HG03378 (cell line): ENCODE measurements around the gene LAMC3.

Experiments
- ATAC-seq: cut with Tn5 transposase; IDR thresholded peaks from one replicate; pipeline ENCODE4 v1.9.1; 2021; ENCODE audit warnings: mild to moderate bottlenecking, moderate library complexity; ENCODE audit not compliant: unreplicated experiment

Gene LAMC3

DNA sequence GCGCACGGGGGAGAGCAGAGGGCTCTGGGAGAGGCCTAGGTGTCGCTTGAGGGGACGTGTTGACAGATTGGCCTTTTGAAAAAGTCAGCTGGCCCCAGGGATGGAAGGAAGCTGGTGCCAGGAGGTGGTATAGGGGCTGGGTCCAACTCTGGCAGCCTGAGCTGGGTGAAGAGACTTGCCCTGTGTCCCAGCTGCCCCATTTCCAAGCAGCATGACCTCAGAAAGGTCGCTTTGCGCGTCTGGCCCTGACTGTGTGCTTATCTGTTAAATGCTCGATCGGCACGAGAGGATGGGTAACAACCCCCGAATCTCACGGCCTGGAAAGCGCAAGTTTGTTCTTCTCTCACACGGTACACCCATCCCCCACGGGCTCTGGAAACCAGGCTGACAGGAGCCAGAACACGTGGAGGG is 31.2 kb upstream of the LAMC3 start:
- no peak for ATAC-seq

DNA sequence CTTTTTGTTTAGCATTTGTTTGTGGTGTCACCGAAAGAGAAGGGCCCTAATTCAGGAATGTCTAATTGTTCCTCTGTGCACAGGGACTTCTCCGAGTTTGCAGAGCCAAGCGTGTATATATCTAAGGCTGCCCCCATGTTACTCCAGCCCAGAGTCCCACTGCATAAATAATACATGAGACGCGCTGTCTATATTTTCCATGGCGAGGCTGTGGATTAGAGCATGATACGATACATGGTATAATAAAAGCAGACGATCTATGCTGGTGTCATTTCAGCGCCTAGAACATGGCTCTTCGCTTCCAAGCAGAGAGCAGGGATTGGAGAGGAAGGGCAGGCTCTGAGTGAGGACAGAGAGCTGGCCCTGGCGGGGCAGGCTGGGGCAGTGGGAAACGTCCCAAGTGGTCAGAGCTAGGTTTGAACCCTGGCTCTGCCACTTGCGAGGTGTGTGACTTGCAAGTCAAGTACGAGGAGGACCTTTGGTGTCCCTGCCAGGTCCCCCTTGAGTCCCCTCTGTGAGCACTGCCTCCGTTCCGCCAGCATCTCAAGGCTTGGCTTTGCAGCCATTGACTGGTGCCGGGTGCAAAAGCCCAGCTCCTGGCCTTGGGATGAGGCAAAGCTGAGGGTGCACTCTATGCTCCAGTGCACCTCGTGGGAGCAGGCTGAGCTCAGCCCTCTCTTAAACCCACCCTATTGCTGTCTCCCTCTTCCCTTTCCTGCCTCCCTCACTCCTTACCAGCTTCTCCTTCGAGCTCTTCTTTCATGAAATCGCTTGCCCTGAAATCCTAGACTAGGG is 29.2 kb upstream of the LAMC3 start:
- no peak for ATAC-seq

DNA sequence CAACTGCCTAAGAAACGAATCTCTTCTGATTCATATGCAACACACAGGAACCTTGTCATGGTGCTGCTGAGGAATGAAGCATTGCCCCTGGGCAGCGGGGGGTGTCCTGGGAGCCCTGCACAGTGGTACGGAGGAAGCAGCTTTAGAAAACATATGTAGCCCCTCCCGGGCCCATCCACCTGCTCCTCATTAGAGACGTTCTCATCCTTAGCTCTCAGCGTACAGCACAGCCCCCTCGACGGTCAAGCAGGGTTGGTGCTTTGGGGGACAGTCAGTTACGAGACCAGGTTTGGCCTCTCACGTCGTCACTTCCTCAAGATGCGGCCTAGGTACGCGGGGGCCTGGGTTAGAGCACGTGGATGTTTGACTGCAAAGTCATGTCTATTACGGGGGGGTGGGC is 28.4 kb upstream of the LAMC3 start:
- no peak for ATAC-seq

DNA sequence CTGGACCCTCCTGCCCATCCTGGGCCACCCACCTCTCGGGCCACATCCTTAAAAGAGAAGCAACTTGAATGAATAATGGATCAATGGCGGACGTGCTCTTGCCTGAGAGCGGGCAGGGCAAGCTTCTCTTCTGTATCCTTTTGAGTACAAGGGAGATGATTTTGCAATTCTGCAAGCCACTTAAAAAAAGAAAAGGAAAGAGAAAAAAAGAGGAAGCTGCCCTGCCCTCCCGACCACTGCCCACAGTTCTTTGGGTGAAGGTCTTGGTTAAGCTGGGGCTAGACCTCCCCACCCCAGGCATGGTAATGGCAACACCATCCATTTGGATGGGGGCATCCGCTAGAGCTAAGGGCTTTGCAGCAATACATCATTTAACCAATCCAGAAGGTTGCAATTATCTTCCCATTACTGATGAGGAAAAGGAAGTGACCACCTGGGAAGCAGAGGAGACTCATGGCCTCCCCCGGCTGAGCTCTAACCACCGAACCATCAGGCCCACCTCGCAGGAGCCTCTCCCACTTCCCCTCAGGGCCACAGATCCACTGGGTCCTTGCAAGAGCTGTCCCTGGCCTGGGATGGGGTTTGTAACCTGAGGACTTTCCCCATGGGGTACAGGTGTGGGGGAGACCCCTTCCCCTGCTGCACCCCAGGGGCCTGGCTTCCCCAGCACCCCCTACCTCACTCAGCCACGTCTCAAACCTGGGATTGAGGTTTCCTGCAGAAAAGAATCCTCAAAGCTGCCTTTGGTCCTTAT is 27.8 kb upstream of the LAMC3 start:
- ATAC-seq = no peak

DNA sequence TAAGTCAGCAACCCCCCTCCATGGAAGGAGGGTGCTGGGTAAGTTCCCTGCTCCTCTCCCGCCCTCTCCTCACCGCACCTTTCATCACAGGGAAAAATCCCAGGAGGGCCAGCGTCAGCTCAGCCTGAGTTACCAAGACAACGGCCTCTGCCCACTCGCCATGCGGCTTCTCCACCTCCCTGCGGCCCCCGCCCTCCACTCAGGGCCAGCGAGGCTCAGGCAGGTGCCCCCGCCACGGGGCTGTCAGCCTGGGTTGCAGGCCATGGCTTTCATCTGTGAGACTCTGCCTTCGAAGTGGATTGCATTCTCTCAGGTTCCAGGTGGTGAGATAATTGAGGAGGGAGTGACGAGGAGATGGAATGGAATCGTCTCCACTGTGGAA is 27.2 kb upstream of the LAMC3 start:
- ATAC-seq = no peak

DNA sequence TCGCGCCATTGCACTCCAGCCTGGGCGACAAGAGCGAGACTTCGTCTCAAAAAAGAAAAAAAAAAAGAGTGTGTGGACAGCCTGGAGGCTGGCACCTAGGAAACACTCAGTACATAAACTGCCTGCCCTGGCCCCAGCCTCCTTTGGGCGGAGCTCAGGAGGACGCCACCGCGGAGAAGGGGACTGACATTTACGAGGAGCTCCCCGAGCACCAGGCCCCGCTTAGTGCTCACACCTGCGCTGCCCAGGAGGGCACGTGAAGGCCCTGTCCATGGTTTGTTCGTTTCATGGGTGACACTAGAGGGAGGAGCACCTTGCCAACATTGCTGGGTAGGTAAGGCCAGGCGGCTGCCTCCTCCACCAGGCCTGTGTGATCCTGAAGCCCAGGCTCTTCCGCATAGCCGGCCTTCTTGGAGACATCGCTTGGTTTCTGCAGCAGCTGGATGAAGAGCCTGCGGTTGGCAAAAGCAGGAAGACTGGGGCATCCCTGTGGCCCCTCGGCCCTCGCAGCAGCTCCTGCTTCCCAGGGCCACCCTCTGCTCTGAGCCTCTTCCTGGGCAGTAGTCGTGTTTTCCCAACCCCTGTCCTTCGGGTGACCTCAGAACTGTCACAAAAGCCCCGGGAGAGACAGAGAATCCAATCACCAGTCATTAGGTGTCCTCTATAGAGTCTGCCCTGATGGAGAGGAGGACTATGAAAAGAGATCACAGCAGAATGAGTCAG is 26.2 kb upstream of the LAMC3 start:
- ATAC-seq = no peak

DNA sequence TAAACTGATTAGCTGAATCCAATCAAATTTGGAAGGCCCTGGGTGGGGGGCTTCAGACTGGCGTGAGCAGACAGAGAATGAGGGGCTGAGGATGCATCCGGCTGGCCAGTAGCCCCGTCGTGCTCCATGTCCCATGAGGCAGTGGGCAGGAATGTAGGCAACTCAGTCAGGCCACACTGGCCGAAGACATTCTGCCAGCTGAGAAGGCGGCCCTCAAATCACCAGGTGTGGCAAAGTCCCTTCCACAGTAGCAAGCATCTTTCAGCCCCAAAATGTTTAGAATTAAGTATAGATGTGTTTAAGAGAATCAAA is 25.7 kb upstream of the LAMC3 start:
- no peak for ATAC-seq

DNA sequence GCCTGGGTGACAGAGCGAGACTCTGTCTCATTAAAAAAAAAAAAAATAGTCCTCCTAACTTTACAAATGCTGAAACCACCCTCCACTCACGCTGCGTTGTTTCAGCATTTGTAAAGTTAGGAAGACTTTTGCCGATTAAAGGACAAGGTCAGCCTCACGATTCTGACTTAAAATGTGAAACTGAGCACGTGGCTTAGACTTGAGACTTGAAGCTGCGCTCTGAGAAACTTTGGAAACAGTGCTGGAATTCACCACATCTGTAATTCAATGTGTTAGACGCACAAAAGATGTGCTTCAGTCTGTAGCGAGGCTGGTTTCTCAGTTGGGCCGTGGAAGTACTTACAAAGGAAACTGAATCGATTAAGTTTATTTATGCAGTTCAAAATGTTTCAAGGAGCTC is 25.0 kb upstream of the LAMC3 start:
- ATAC-seq = no peak

DNA sequence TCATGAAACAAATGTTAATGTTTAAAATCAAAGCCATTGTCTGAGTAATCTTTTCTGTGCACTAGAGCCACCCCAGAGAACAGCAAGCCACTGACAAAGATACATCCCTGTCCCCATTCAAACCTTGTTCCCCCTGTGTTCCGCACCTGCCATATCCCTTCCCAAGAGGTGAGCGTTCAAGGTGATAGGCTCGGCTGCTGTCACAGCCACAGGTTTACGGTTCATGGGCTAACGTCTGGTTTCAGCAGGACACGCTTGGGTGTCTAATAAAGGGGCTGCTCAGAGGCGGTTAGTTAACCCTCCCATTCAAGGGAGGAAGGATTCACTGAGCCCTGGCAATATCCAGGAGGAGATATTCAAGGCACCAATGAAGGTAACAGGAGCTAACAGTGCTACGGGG is 24.5 kb upstream of the LAMC3 start:
- ATAC-seq = no peak

DNA sequence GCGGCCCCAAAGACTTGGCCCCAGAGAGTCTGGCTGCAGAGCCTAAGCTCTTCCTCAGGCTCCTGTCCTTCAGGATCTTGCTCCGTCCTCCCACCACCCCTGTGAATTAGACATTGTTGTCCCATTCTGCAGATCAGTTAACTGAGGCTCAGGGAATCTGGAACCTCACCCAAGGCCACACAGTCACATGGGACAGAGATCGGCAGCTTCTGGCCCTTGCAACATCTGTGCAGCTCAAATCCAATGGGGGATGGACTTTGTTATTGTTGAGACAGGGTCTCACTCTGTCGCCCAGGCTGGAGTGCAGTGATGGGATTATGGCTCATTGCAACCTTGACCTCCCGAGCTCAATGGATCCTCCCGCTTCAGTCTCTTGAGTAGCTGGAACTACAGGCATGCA is 23.9 kb upstream of the LAMC3 start:
- ATAC-seq = no peak

DNA sequence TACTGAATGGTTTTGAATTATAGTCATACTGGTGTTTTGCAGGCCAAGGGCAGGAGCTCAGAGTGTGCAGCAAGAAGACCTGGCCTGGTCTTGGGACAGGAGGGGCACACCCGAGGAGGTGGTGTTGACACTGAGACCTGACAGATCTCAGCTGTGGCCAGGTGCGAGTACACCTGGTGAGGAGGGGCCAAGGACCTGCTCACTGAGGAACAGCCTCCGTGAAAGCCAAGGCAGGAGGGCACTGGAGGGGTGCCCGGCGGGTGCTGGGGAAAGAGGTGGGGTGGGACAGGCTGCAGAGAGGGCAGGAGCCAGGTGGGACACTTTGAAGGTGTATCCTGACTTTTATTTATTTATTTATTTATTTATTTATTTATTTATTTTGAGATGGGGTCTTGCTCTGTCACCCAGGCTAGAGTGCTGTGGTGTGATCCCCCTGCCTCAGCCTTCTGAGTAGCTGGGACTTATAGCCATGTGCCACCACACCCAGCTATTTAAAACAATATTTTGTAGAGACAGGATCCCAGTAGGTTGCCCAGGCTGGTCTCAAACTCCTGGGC is 23.3 kb upstream of the LAMC3 start:
- no peak for ATAC-seq

DNA sequence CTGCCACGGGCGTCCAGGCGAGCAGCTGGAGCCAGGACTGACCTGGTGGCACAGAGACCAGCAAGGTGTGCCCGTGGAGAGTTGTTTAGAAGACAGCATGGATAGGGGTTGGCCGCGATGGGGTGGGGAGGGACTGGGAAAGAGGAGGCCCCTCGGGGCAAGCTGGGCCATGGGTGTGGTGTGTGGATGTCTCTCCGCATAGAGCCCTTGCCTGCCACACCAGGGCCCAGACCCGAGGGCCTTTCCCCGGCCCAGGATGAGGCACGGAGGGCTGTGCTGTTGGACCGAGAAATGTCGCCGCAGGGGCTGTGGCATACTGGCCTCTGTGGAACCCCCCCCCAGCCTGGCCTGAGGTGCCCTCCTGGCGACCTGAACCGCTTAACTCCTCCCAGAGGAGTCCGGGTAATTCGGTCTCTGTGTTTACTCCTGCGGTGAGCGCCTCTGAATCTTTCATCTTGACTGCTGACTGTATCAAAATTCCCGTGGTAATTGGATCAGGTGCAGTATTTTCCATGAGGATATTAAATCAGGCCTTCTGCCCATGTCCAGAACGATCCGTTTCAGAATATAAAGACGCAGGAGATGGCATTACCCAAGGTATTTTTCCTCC is 22.5 kb upstream of the LAMC3 start:
- ATAC-seq = no peak

DNA sequence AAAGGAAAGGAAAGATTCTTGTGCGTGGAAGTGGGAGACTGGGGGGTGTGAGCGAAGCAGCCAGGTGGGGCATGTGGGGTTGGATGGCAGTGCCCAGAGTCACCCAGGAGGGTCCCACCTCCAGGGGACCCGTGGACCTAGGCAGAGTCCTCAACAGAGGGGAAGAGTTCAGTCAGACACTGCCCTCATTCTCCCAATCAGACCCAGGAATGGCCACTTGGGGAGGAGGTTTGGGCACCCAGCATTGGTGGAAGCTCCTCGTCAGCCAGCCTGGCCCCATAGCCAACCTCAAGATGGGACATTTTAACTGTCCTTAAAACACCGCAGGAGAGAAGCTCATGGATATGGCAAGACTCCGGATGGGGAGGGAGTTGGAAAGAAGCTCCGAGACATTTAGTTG is 21.9 kb upstream of the LAMC3 start:
- ATAC-seq = no peak

DNA sequence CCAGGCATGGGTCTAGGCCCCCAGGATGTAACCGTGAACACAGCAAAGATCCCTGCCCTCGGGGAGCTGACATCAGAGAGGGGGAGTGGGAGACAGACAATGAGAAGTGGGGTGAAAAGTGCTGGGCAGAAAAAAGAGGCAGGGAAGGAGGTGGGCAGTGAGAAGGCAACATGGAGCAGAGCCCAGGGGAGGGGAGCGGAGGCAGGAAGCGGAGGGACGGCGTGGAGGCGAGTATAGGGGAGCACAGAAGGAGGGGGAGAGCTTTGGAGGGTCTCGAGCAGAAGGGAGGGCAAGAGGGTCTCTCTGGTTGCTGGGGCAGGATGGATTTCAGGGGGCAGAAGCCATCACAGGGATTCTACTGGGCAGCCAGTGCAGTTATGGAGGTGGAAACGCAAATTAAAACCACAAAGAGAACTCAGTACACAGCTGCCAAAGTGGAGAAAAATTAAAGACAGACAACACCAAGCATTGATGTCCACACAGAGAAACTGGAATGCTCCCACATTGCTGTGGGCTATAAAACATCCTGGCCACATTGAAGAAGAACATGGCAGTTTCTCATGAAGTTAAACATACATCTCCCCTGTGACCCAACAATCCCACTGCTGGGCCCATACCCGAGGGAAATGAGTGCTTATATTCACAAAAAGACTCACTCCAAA is 21.1 kb upstream of the LAMC3 start:
- no peak for ATAC-seq

DNA sequence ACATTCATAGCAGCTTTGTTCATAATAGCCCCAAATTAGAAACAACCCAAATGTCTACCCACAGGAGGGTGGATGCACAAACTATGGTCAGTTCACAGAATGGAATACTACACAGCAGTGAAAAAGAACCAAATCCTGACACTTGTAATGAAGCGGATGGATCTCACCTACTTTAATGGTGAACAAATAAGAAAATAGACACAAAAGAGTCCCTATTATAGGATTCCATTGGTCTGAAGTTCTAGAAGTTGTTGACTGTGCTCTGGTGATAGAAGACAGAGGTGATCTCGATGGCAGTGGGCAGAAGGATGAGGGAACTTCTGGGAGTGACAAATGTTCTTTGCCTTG is 20.6 kb upstream of the LAMC3 start:
- no peak for ATAC-seq

DNA sequence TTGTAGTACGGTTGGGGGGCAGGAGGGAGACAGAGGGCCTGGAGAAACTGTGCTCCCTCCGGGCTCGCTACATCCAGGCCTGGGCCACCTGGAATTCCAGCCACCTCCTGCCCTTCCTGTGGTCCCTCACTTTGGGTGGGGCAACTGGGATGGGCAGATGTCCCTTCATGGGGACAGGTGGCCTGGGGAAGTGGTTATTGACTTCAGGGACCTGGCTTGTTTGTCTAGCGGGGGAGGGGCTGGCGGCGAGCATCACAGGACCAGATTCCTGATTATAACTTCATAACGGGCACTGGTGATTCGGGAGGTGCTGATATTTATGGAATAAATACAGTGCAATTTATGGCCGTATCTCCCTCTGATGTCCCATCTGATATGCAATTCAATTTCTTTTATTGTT is 20.1 kb upstream of the LAMC3 start:
- no peak for ATAC-seq

DNA sequence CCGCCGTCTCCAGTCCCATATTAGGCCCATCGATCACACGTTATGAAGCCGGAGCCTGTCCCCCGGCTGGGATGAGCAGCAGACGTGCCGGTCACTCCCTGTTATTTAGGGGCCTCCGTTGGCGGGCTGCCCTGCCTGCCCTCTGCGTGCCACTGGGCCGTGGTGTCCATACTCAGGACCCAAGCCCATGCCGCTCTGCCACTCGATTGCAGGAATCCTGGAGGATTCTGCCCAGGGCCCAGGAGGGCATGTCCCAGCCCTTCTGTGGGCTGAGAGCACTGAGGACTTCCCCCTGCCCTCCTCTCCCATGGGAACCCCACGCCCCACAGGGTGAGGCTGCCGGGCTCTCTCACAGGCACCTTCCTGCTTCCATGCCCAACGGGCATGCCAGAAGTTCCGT is 19.6 kb upstream of the LAMC3 start:
- ATAC-seq = no peak

DNA sequence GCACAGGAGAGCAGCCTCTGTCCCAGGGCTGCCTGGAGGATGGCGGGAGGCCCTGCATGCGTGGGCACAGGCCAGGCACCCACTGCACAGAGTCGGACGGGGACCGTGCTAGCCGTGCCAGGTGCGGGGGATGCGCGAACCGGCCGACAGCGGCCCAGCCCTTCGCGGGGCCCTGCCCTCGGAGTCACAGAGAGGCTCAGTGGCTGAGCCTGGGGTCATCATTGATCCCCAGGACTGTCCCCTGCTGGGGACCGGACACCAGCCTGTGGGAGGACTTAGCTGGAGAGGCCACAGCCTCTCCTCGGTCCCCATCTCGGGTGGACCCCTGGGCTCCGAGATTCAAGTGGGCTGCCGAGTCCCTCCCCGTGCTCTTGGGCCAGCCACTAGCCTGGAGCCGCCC is 19.1 kb upstream of the LAMC3 start:
- ATAC-seq = no peak

DNA sequence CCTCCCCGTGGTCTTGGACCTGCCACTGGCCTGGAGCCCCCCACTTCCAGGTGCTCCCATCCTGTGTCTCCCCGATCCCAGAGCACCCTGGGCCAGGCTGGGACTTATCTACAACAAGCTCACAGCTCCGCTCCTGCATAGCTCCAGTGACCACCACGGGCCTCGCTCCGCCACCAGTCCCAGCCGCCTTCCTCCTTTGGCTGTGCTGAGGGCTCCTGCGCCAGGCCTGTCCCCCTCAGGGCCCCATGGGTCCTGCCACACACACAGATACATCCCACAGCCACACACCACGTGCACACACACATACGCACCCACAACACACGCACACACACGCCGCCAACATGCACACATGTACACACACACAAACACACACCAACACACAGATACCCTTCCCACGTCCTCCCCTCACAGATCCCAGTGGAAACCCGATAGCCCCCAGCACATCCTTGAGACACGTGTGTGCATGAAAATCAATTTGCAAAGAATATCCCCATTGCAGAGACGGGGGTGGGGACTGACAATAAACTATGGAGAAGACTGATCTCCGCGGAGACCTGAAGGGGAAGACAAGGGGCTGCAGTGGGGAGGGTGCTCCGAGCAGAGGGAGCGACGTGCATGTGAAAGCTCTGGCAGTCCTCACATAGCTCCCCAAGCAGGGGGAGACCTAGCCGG is 18.5 kb upstream of the LAMC3 start:
- ATAC-seq = no peak

DNA sequence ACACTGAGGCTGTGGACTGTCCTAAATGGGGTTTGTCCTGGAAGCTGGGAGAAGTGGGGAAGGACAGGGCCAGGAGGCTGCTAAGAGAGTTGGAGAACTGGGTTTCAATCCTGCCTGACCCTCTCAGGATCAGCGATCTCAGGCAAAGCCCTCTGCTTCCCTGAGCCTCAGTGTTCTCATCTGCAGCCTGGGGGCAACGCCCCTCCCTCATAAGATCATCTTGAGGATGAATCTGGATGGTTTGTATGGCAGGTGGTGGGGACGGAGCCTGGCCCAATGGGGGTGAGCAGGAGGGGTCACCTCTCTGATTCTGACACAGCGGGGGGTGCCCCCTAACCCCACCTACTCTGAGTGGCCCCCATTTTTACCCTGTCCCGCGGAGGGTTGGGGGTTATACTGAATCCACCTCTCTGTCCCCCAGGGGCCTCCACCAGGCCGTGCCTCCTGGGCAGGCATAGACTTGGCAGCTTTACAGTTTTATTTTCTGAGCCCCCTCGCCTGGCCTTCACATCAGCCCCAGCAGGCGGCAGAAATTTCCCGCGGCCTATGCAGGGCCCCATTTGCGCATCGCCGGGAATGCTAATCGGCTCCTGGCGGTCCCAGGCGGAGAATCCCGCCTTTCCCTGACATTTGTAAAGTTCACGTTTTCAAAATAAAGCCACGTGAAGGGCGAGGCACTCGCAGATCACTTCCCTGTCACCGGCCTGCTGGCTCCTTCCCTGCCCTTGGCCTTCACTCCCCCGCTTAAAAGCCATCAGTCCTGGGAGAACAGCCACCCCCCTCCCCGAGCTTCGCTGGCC is 17.8 kb upstream of the LAMC3 start:
- ATAC-seq = no peak
